ENCODE data around the gene PHF21A. TPM values are rescaled to one million over a fixed set of nuclear protein-coding genes. Genes with fewer than 3 reads are reported as not detected.

The PHF21A gene
- total and polyA plus RNA-seq, 2 of the 13 experiments (the other 11 are each of a cell fraction or from before 2014, with no cell fraction given): 4.1 to 34.6 TPM

GRCh38 chr11:45983471-45983845 lies 137.8 kb downstream of the PHF21A start:
- ATAC-seq: no peak
- H3K27me3 ChIP-seq (ENCODE audit: control insufficient read depth in 1 of 2, insufficient read depth in 2 of 2, low read length in 2 of 2): no peaks in the 10 kb centered on the region
- no peak overlapping the region for H3K4me3 ChIP-seq (replicated peaks in 1 of 3; ENCODE audit: insufficient read depth in 1 of 3, low read depth in 2 of 3, low read length in 3 of 3)
- no peak overlapping the region for H3K27ac ChIP-seq (ENCODE audit: extremely low read length, insufficient read depth, low read length)
- ChIA-PET POLR2A (no interaction called here), CTCF (ENCODE audit: low intra/inter-chr PET ratio, low total read pairs) (no interaction called here)
- no TSS peak for BruUV-seq (replicated peaks)
- 0 out of 2 replicates have a peak, but pooled peaks cover 5% of the 10 kb centered on the region for H4K20me1 ChIP-seq (ENCODE audit: insufficient read depth, low read length)
- H3K9ac ChIP-seq (ENCODE audit: insufficient read depth, low read depth, low read length): no peak overlapping the region
- TF ChIP-seq HCFC1 (IDR thresholded peaks at IDR 0.05; ENCODE audit: low read depth, low read length) (no peak), ZBED4 (CRISPR knock-in tag; IDR thresholded peaks at IDR 0.05; ENCODE audit: borderline replicate concordance) (no peak), ZNF687 (CRISPR knock-in tag; IDR thresholded peaks at IDR 0.05) (no peak), NFIB (CRISPR knock-in tag; IDR thresholded peaks at IDR 0.05; ENCODE audit: borderline replicate concordance) (no peak), SPEN (CRISPR knock-in tag; IDR thresholded peaks at IDR 0.05; ENCODE audit: low read depth) (no peak), TOPORS (CRISPR knock-in tag; IDR thresholded peaks at IDR 0.05) (no peak)
- peaks cover 1 to 8% of the 10 kb centered on the region in 2 experiments; a peak in 3 of 5 replicates for H3K36me3 ChIP-seq (replicated peaks in 1 of 2; ENCODE audit: control insufficient read depth in 1 of 2, insufficient read depth in 2 of 2, low read length in 2 of 2)
- DNase-seq (ENCODE audit: low spot score): no peak
- 97% methylated on average over 4 of the region's 4 CpGs for WGBS (ENCODE audit: low lambda C conversion rate)
- H2AFZ ChIP-seq (ENCODE audit: low read length): no peak overlapping the region
- no peaks in the 10 kb centered on the region for H3K9me3 ChIP-seq (ENCODE audit: low read length)
- no peak for FAIRE-seq
- H3K79me2 ChIP-seq (ENCODE audit: insufficient read depth, low read length): no peaks in the 10 kb centered on the region
- in situ Hi-C loops (cut with HindIII; ENCODE audit: extremely low pct_ligation_motif_present, low pct_unique_long_range_greater_than_20kb): no loop called here
- no peaks in the 10 kb centered on the region for H3K4me1 ChIP-seq (ENCODE audit: insufficient read depth, low read length)
- H3K4me2 ChIP-seq (ENCODE audit: low read depth, low read length): no peak overlapping the region
- intact Hi-C loops (cut with micrococcal nuclease; ENCODE audit: unreplicated experiment): no loop called here
